ENCODE results near the gene IL17B. TPM values are rescaled to one million over a fixed set of nuclear protein-coding genes. Genes with fewer than 3 reads are reported as not detected.

IL17B gene
- total RNA-seq, 1 experiment from 2014 or later = not detected

DNA sequence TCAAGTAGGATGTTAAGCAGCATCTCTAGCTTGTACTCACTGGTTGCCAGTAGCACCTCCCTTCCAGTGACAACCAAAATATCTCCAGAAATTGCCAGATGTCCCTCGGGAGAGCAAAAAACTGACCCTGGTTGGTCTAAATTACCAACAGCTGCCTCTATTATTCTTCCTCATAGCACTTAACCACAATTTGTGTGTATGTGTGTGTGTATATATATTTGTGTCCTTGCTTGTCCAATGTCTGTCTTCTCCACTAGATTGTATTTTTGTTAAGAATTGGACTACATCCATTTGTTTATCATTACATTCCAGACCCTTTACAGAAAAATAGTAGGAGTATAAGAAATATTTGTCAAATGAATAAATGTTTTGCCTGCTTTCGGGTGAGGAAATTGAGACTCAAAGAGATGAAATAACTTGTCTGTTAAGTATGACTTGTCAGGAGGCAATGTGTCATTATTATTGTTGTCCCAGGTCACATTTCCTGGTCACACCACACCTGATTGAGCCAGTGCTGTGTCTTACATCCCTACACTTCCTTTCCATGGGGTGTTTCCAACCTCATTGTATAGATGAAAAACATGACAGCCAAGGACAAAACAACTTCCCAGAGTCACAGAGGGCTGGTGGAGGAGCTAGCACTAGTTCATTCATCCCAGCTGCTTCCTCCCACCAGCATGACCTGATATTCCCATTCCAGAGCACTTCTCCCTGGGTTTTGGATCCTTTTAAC lies 45.2 kb downstream of the IL17B start:
- no peaks in the 10 kb centered on the region for H3K23me2 ChIP-seq (ENCODE audit: insufficient read length, low read depth, low read length, poor library complexity, severe bottlenecking)
- Mint-ChIP-seq H3K4me1 (no peaks in the 10 kb centered on the region), H3K4me3 (no peak overlapping the region), H3K27ac (no peak overlapping the region), H3K36me3 (ENCODE audit: insufficient read depth in 1 of 3, low read depth in 3 of 3) (no peaks in the 10 kb centered on the region), H3K9me3 (no peaks in the 10 kb centered on the region), H3K27me3 (ENCODE audit: low read depth) (peaks cover 4% of the 10 kb centered on the region)
- H2AFZ ChIP-seq (ENCODE audit: low read length) = no peak overlapping the region
- H4K91ac ChIP-seq (ENCODE audit: insufficient read length, low read depth, low read length) = no peak overlapping the region
- H3K23ac ChIP-seq (ENCODE audit: insufficient read length, low read depth, low read length) = no peak overlapping the region
- H3K27ac ChIP-seq (ENCODE audit: insufficient read length, low read depth, low read length) = no peak overlapping the region
- no peak overlapping the region for H4K8ac ChIP-seq (replicated peaks; ENCODE audit: insufficient read length, low read depth, low read length)
- no peak overlapping the region for H2BK12ac ChIP-seq (ENCODE audit: insufficient read length, low read depth, low read length)
- H3K4me1 ChIP-seq (ENCODE audit: insufficient read depth, low read length) = no peaks in the 10 kb centered on the region
- no peaks in the 10 kb centered on the region for H4K20me1 ChIP-seq (ENCODE audit: control insufficient read depth, insufficient read depth, insufficient read length)
- no peak overlapping the region for H3K14ac ChIP-seq (ENCODE audit: insufficient read depth, low read length)
- no peak overlapping the region for H3K56ac ChIP-seq (ENCODE audit: insufficient read length, low read depth, low read length)
- no peak overlapping the region for H2BK120ac ChIP-seq (ENCODE audit: low read depth, low read length, poor library complexity, severe bottlenecking)
- TF ChIP-seq, protein P1, sequence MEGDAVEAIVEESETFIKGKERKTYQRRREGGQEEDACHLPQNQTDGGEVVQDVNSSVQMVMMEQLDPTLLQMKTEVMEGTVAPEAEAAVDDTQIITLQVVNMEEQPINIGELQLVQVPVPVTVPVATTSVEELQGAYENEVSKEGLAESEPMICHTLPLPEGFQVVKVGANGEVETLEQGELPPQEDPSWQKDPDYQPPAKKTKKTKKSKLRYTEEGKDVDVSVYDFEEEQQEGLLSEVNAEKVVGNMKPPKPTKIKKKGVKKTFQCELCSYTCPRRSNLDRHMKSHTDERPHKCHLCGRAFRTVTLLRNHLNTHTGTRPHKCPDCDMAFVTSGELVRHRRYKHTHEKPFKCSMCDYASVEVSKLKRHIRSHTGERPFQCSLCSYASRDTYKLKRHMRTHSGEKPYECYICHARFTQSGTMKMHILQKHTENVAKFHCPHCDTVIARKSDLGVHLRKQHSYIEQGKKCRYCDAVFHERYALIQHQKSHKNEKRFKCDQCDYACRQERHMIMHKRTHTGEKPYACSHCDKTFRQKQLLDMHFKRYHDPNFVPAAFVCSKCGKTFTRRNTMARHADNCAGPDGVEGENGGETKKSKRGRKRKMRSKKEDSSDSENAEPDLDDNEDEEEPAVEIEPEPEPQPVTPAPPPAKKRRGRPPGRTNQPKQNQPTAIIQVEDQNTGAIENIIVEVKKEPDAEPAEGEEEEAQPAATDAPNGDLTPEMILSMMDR (conservative IDR thresholded peaks at IDR 0.05) = no peak
- no peaks in the 10 kb centered on the region for H3K79me2 ChIP-seq (ENCODE audit: insufficient read depth, low read length)
- H2AK5ac ChIP-seq (ENCODE audit: insufficient read length, low read length) = no peak overlapping the region
- H2BK15ac ChIP-seq (ENCODE audit: low read depth, low read length) = no peak overlapping the region
- DNase-seq = no peak
- no peak overlapping the region for H2BK5ac ChIP-seq (ENCODE audit: insufficient read length, low read length)
- no peak overlapping the region for H3K4ac ChIP-seq (ENCODE audit: low read depth, low read length)
- no peak overlapping the region for H3T11ph ChIP-seq (ENCODE audit: low read length)
- WGBS (ENCODE audit: extremely low coverage, insufficient read length, low lambda C conversion rate) = no CpG with 5 or more reads among the region's 2 CpGs
- no peak overlapping the region for H3K18ac ChIP-seq (ENCODE audit: insufficient read length, low read depth, low read length)
- no peaks in the 10 kb centered on the region for H3K79me1 ChIP-seq (ENCODE audit: insufficient read depth, low read depth, low read length, poor library complexity, severe bottlenecking)
- H3K9ac ChIP-seq (ENCODE audit: extremely low read depth, insufficient read length, low read length) = no peak overlapping the region
- H3K4me2 ChIP-seq (ENCODE audit: insufficient read depth, insufficient read length, low read length) = no peak overlapping the region
- no peaks in the 10 kb centered on the region for H3K9me3 ChIP-seq (ENCODE audit: control insufficient read depth, low read depth, low read length)
- no peak overlapping the region for H4K5ac ChIP-seq (ENCODE audit: insufficient read length, low read depth, low read length)
- H2BK20ac ChIP-seq (ENCODE audit: low read depth, low read length, poor library complexity, severe bottlenecking) = no peak overlapping the region
- no peaks in the 10 kb centered on the region for H3K27me3 ChIP-seq (ENCODE audit: insufficient read depth, low read length)

Data from H9 (cell line).